ENCODE data around the gene PRKN.

The PRKN gene

GRCh38 chr6:161840380-161840779 lies 887.2 kb downstream of the PRKN start:
- no peak for TF ChIP-seq GATA3 (IDR thresholded peaks at IDR 0.05; ENCODE audit: low read depth, low read length)
- TF ChIP-seq GATA2 (IDR thresholded peaks at IDR 0.05; ENCODE audit: low read depth, low read length): no peak

GRCh38 chr6:161838306-161839035 lies 889.1 kb downstream of the PRKN start:
- no peak for TF ChIP-seq GATA3 (IDR thresholded peaks at IDR 0.05; ENCODE audit: low read depth, low read length)
- no peak for TF ChIP-seq GATA2 (IDR thresholded peaks at IDR 0.05; ENCODE audit: low read depth, low read length)

GRCh38 chr6:161837854-161838253 lies 889.7 kb downstream of the PRKN start:
- TF ChIP-seq GATA3 (IDR thresholded peaks at IDR 0.05; ENCODE audit: low read depth, low read length): no peak
- no peak for TF ChIP-seq GATA2 (IDR thresholded peaks at IDR 0.05; ENCODE audit: low read depth, low read length)

- no peak for TF ChIP-seq GATA2 (IDR thresholded peaks at IDR 0.05; ENCODE audit: low read depth, low read length)
These were observed 890.2 kb downstream of the PRKN start for GRCh38 chr6:161837449-161837735.

GRCh38 chr6:161836643-161837448 lies 890.7 kb downstream of the PRKN start:
- TF ChIP-seq GATA2 (IDR thresholded peaks at IDR 0.05; ENCODE audit: low read depth, low read length) (no peak), GATA3 (IDR thresholded peaks at IDR 0.05; ENCODE audit: low read depth, low read length) (no peak)

GRCh38 chr6:161835500-161836215 lies 891.9 kb downstream of the PRKN start:
- TF ChIP-seq GATA2 (IDR thresholded peaks at IDR 0.05; ENCODE audit: low read depth, low read length) (no peak), GATA3 (IDR thresholded peaks at IDR 0.05; ENCODE audit: low read depth, low read length) (no peak)

GRCh38 chr6:161834426-161834825 lies 893.1 kb downstream of the PRKN start:
- no peak for TF ChIP-seq GATA2 (IDR thresholded peaks at IDR 0.05; ENCODE audit: low read depth, low read length)
- no peak for TF ChIP-seq GATA3 (IDR thresholded peaks at IDR 0.05; ENCODE audit: low read depth, low read length)

- TF ChIP-seq GATA2 (IDR thresholded peaks at IDR 0.05; ENCODE audit: low read depth, low read length) (no peak), GATA3 (IDR thresholded peaks at IDR 0.05; ENCODE audit: low read depth, low read length) (no peak)
These were observed 894.3 kb downstream of the PRKN start for GRCh38 chr6:161833099-161833860.

- TF ChIP-seq GATA2 (IDR thresholded peaks at IDR 0.05; ENCODE audit: low read depth, low read length) (no peak), GATA3 (IDR thresholded peaks at IDR 0.05; ENCODE audit: low read depth, low read length) (no peak)
These were observed 894.9 kb downstream of the PRKN start for GRCh38 chr6:161832622-161833021.

- TF ChIP-seq GATA2 (IDR thresholded peaks at IDR 0.05; ENCODE audit: low read depth, low read length) (peak; percentile 83), GATA3 (IDR thresholded peaks at IDR 0.05; ENCODE audit: low read depth, low read length) (peak; percentile 88)
These were observed 896.5 kb downstream of the PRKN start for GRCh38 chr6:161830866-161831616.

- TF ChIP-seq GATA3 (IDR thresholded peaks at IDR 0.05; ENCODE audit: low read depth, low read length): no peak
- TF ChIP-seq GATA2 (IDR thresholded peaks at IDR 0.05; ENCODE audit: low read depth, low read length): no peak
These were observed 898.3 kb downstream of the PRKN start for GRCh38 chr6:161829291-161829729.

GRCh38 chr6:161828355-161828754 lies 899.2 kb downstream of the PRKN start:
- TF ChIP-seq GATA3 (IDR thresholded peaks at IDR 0.05; ENCODE audit: low read depth, low read length) (no peak), GATA2 (IDR thresholded peaks at IDR 0.05; ENCODE audit: low read depth, low read length) (no peak)

GRCh38 chr6:161826512-161826911 lies 901.1 kb downstream of the PRKN start:
- TF ChIP-seq GATA3 (IDR thresholded peaks at IDR 0.05; ENCODE audit: low read depth, low read length): no peak
- TF ChIP-seq GATA2 (IDR thresholded peaks at IDR 0.05; ENCODE audit: low read depth, low read length): no peak
